NK-92 (cell line): ENCODE data around the gene EYA4.

Experiments used
- DNase-seq: peaks from one replicate; lab custom pipeline; 2025; ENCODE audit not compliant: unreplicated experiment; lab: John Stamatoyannopoulos, UW

EYA4 gene

GRCh38 chr6:133559926-133560325 lies 318.8 kb downstream of the EYA4 start:
- DNase-seq = no peak

GRCh38 chr6:133567636-133568035 lies 326.5 kb downstream of the EYA4 start:
- DNase-seq = no peak

DNA sequence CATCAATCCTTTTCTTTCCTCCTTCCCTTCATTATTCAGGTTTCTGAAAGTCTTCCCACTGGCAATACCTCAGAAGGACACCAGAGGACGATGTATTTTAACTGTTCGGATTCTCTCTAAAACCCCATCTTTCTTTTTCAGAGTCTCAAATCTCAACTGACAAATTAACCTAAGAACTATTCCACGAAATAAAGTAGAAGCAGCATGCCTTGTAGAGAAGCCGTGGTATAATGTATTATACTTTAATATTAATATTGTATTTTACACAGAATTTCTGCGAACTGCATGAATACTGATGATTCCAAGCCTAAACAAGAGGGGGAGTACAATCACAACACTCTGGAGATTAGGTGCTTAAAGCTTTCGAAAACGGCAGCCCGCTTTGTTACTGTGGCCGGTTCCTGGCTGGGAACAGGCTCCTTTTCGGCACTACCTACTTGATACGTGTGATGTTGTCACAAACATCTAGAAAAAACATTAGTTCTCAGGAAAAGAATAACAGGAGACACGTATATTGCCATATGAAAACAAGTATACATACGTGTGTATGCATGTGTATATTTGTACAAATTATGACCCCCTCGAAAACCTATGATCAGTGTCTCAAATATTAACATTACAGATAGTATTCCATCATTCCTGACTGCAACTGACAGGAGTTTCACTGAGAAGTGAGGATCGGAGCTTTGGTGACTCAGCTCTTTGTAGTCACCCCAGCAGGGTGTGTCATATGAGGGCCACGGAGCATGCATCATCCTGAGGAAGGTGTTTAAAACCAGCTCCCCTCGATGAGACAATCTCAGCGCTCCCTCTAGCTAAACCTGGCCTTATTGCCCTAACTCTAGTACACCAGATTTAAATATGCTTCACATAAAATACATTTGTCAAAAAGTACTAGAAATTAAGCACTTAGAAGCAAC lies 328.1 kb downstream of the EYA4 start:
- no peak for DNase-seq

DNA sequence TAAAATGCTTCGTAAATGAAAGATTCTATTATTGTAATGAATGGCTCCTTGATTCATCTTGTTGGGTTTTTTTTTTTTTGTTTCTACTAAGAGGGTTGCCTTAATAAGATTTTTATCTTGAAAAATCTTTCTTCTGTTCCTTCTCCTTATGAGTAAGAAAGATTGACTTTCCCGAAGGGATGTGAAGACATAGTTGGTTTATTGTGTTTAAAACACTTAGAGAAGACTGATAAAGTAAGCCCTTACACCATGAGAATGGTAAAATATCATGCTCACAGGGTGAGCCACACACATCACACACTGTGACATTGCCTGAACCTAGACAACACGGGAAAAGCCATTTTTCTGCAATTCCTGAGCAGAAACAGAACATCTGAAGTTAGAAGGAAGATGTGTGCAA lies 330.5 kb downstream of the EYA4 start:
- DNase-seq = no peak

GRCh38 chr6:133577851-133578250 lies 336.7 kb downstream of the EYA4 start:
- DNase-seq = no peak
